ENCODE data around the gene RNU1-1. TPM values are rescaled to one million over a fixed set of nuclear protein-coding genes. Genes with fewer than 3 reads are reported as not detected.
A peak's percentile ranks its signal among the peaks of the same experiment; 100 is the strongest.
"Not testable (repeated sequence)": the region's sequence is repeated elsewhere in the genome, so short reads cannot be mapped to it uniquely, and the experiment has no call there.

RNU1-1 gene
- total RNA-seq, 5 donors from 2014 or later (not counting 1 experiment from before 2014, with no cell fraction given) = 2,148 to 4,743 (median 3,650) TPM

DNA sequence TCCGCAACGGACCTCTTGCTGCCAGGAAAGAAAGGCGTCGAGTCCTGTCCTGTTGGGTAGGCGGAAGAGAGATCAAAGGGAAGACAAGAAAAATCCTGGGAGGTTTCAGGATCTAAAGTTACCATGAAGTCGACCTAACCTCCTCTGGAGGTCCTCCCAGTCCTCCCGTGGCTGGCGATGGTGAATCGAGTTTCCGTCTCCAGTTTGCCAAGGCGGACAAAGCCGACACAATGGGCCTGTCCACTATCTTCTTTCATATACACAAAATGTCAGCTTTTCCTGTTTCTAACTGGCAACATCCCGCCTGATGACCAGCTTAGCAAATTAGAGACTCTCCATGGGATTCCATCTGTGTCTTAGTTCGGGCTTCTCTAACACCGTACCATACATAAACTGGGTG, 22.7 kb upstream of the RNU1-1 start:
- Mint-ChIP-seq H3K4me1 (peaks cover 11 to 13% (median 12%) of the 10 kb centered on the region in 3 donors), H3K27me3 (peaks cover 12 to 39% of the 10 kb centered on the region in 2 donors)
- H3K4me3 Mint-ChIP-seq; H3K36me3 ChIP-seq (ENCODE audit: control insufficient read depth in 2 of 2, extremely low read depth in 1 of 2, insufficient read depth in 1 of 2, low read length in 1 of 2); H3K27ac Mint-ChIP-seq; H3K27ac ChIP-seq (ENCODE audit: low read length); POLR2A ChIA-PET; H3K4me3 ChIP-seq (ENCODE audit: control insufficient read depth in 1 of 2, extremely low read depth in 1 of 2, low read length in 1 of 2); CTCF ChIA-PET; H3K36me3 Mint-ChIP-seq; H3K9me3 Mint-ChIP-seq; ATAC-seq (replicated peaks in 1 of 4); DNase-seq; H3K9me3 ChIP-seq: not testable (repeated sequence)
- H3K4me1 ChIP-seq (ENCODE audit: control insufficient read depth in 1 of 2, extremely low read depth in 1 of 2, insufficient read depth in 2 of 2, low read length in 2 of 2) = peaks cover 0 to 16% of the 10 kb centered on the region in 2 experiments
- 90% methylated on average over 7 of the region's 15 CpGs for WGBS (ENCODE audit: insufficient coverage)
- peaks cover 0 to 28% of the 10 kb centered on the region in 2 experiments for H3K27me3 ChIP-seq (replicated peaks in 1 of 2; ENCODE audit: control insufficient read depth in 2 of 2, extremely low read depth in 1 of 2, insufficient read depth in 2 of 2, low read length in 1 of 2)

DNA sequence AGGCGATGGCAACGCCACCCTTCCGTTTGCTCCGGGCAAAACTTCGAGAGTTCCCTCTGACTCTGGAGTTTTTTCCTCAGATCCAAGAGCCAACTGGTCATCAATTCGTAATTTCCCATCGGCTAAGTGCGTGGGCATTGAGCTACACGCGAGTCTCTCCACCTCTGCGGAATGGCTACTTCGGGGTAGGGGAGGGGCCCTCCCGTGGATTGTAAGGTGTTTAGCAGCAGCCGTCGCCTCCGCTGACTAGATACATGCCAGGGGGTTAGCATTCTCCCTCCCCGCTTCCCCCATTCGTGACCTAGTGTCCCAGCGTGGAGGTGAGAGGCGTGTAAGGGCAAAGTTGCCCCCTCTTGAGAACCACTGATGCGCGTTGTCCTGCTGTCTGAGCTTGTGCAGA, 21.8 kb upstream of the RNU1-1 start:
- DNase-seq; H3K36me3 ChIP-seq (ENCODE audit: control insufficient read depth in 2 of 2, extremely low read depth in 1 of 2, insufficient read depth in 1 of 2, low read length in 1 of 2); ATAC-seq (replicated peaks in 1 of 4); H3K4me3 Mint-ChIP-seq; H3K4me3 ChIP-seq (ENCODE audit: control insufficient read depth in 1 of 2, extremely low read depth in 1 of 2, low read length in 1 of 2); CTCF ChIA-PET; H3K9me3 Mint-ChIP-seq; H3K27ac ChIP-seq (ENCODE audit: low read length); H3K36me3 Mint-ChIP-seq; H3K9me3 ChIP-seq; H3K27ac Mint-ChIP-seq; POLR2A ChIA-PET: not testable (repeated sequence)
- WGBS (ENCODE audit: insufficient coverage) = no CpG with 5 or more reads among the region's 22 CpGs
- Histone ChIP-seq H3K27me3 (replicated peaks in 1 of 2; ENCODE audit: control insufficient read depth in 2 of 2, extremely low read depth in 1 of 2, insufficient read depth in 2 of 2, low read length in 1 of 2) (peaks cover 0 to 33% of the 10 kb centered on the region in 2 experiments), H3K4me1 (ENCODE audit: control insufficient read depth in 1 of 2, extremely low read depth in 1 of 2, insufficient read depth in 2 of 2, low read length in 2 of 2) (peaks cover 0 to 16% of the 10 kb centered on the region in 2 experiments)
- H3K4me1 Mint-ChIP-seq = peaks cover 11 to 13% (median 12%) of the 10 kb centered on the region in 3 donors
- H3K27me3 Mint-ChIP-seq = peaks cover 19 to 47% of the 10 kb centered on the region in 2 donors

DNA sequence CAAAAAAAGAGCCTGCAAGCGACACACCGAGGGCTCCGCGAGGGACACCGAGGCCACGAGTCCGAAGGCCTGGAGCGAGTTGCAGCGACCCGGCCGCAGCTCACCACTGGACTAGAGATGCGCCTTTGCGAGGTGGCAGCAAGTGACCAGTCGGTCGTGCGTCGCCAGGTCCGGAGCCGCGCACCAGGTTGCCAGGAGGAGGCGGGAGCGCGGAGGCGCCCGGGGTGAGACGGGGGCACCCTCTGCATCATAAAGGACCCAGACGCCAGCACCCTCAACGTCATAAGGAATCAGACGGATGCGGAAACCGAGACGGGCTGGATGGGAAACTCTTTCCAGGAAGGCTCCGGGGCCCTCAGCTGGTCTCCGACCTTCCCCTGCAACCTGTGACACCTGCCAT, 21.4 kb upstream of the RNU1-1 start:
- Histone ChIP-seq H3K27me3 (replicated peaks in 1 of 2; ENCODE audit: control insufficient read depth in 2 of 2, extremely low read depth in 1 of 2, insufficient read depth in 2 of 2, low read length in 1 of 2) (peaks cover 0 to 33% of the 10 kb centered on the region in 2 experiments), H3K4me1 (ENCODE audit: control insufficient read depth in 1 of 2, extremely low read depth in 1 of 2, insufficient read depth in 2 of 2, low read length in 2 of 2) (peaks cover 0 to 16% of the 10 kb centered on the region in 2 experiments)
- H3K9me3 ChIP-seq; H3K36me3 ChIP-seq (ENCODE audit: control insufficient read depth in 2 of 2, extremely low read depth in 1 of 2, insufficient read depth in 1 of 2, low read length in 1 of 2); H3K9me3 Mint-ChIP-seq; CTCF ChIA-PET; H3K36me3 Mint-ChIP-seq; H3K27ac Mint-ChIP-seq; DNase-seq; POLR2A ChIA-PET; H3K4me3 ChIP-seq (ENCODE audit: control insufficient read depth in 1 of 2, extremely low read depth in 1 of 2, low read length in 1 of 2); H3K27ac ChIP-seq (ENCODE audit: low read length): not testable (repeated sequence)
- Mint-ChIP-seq H3K4me3 (peak overlapping the region in 2 of 3 donors; percentile 39 to 78), H3K4me1 (peaks cover 11 to 13% (median 12%) of the 10 kb centered on the region in 3 donors), H3K27me3 (peaks cover 20 to 48% of the 10 kb centered on the region in 2 donors)
- 34% methylated on average over 19 of the region's 34 CpGs for whole genome bisulfite sequencing (ENCODE audit: insufficient coverage)
- peak in 1 of 4 experiments; percentile 21 for ATAC-seq (replicated peaks in 1 of 4)

DNA sequence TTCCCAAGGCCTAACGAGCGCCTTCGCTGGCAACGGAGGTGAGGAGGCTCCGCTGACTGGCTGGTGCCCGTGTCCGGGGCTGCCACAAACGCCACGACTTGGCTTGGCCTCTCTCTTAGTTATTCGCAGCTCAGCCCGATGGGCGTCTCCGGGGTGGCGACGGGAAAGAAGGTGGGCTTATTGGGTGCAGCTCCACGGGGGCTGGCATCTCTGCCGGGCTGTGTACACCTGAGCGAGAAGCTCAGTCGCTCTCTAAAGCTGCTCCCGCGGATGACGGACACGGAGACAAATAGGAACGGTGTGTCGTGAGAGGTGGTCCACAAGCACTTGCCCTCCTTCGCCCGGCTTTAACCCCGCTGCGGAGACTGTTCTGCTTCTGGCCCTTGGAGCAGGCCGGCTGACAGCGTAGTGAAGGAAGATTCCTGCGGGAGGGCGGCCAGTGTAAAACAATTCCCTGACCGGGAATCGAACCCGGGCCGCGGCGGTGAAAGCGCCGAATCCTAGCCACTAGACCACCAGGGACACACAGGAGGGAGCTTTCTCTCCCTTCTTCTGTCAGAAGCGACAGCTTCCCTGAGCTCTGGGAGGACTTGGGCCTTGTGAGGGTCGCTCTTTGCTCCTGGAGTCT, 20.9 kb upstream of the RNU1-1 start:
- peak in 9 of 35 experiments; percentile 6 to 60 (median 30) for DNase-seq
- H3K27ac Mint-ChIP-seq = peak overlapping the region in 1 of 2 donors; percentile 52
- Histone ChIP-seq H3K27me3 (replicated peaks in 1 of 2; ENCODE audit: control insufficient read depth in 2 of 2, extremely low read depth in 1 of 2, insufficient read depth in 2 of 2, low read length in 1 of 2) (peaks cover 0 to 33% of the 10 kb centered on the region in 2 experiments), H3K4me1 (ENCODE audit: control insufficient read depth in 1 of 2, extremely low read depth in 1 of 2, insufficient read depth in 2 of 2, low read length in 2 of 2) (peaks cover 0 to 16% of the 10 kb centered on the region in 2 experiments), H3K4me3 (ENCODE audit: control insufficient read depth in 1 of 2, extremely low read depth in 1 of 2, low read length in 1 of 2) (peak overlapping the region; percentile 19 to 44)
- ATAC-seq (replicated peaks in 1 of 4) = peak; percentile 69 to 78 (median 72)
- H3K9me3 ChIP-seq; H3K36me3 ChIP-seq (ENCODE audit: control insufficient read depth in 2 of 2, extremely low read depth in 1 of 2, insufficient read depth in 1 of 2, low read length in 1 of 2); H3K9me3 Mint-ChIP-seq; H3K36me3 Mint-ChIP-seq; POLR2A ChIA-PET; CTCF ChIA-PET; H3K27ac ChIP-seq (ENCODE audit: low read length): not testable (repeated sequence)
- H3K4me3 Mint-ChIP-seq = peak overlapping the region; percentile 77 to 78 (median 78)
- 4% methylated on average over 12 of the region's 43 CpGs for WGBS (ENCODE audit: insufficient coverage)
- H3K27me3 Mint-ChIP-seq = peaks cover 22 to 51% of the 10 kb centered on the region in 2 donors
- H3K4me1 Mint-ChIP-seq = peaks cover 11 to 13% (median 12%) of the 10 kb centered on the region in 3 donors

DNA sequence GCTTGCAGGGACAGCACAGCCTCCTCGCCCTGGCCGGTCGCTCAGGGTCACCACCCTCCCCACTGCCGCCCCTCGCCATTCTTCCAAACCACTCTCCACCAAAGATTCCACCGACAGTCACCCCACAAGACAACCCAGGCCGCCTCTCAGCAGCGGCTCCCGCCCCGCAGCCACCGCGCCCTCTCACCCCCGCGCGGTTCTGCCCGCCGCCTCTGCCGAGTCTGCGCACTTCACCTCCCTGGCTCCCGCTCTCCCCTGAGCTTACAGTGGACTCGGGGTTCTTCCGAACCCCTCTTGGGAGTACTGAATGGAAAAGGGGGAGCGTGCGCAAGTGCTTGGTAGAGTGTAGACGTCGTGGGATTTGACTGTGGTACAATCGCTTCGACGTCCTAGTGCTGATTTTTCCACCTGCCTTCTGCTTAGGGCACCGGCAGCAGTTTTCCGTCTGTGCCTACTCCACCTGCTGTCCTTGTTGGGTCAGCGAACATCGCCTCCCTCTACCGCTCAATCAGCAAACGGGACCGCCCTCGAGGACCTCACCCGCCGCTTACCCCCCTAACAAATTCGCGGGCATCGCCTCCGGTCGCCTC, 20.2 kb upstream of the RNU1-1 start:
- Mint-ChIP-seq H3K4me3 (peak overlapping the region; percentile 77 to 78 (median 78)), H3K4me1 (peaks cover 11 to 13% (median 12%) of the 10 kb centered on the region in 3 donors), H3K27me3 (peaks cover 22 to 55% of the 10 kb centered on the region in 2 donors)
- H3K4me1 ChIP-seq (ENCODE audit: control insufficient read depth in 1 of 2, extremely low read depth in 1 of 2, insufficient read depth in 2 of 2, low read length in 2 of 2) = peaks cover 0 to 16% of the 10 kb centered on the region in 2 experiments
- H3K36me3 Mint-ChIP-seq; CTCF ChIA-PET; H3K27ac Mint-ChIP-seq; H3K36me3 ChIP-seq (ENCODE audit: control insufficient read depth in 2 of 2, extremely low read depth in 1 of 2, insufficient read depth in 1 of 2, low read length in 1 of 2); H3K27ac ChIP-seq (ENCODE audit: low read length); H3K9me3 ChIP-seq; H3K9me3 Mint-ChIP-seq; POLR2A ChIA-PET: not testable (repeated sequence)
- H3K27me3 ChIP-seq (replicated peaks in 1 of 2; ENCODE audit: control insufficient read depth in 2 of 2, extremely low read depth in 1 of 2, insufficient read depth in 2 of 2, low read length in 1 of 2) = peaks cover 0 to 33% of the 10 kb centered on the region in 2 experiments
- H3K4me3 ChIP-seq (ENCODE audit: control insufficient read depth in 1 of 2, extremely low read depth in 1 of 2, low read length in 1 of 2) = peak overlapping the region in 1 of 2 donors; percentile 10
- ATAC-seq (replicated peaks in 1 of 4) (peak; percentile 38 to 70 (median 50)), DNase-seq (peak in 2 of 35 experiments; percentile 14 to 24)
- WGBS (ENCODE audit: insufficient coverage) = 6% methylated on average over 5 of the region's 44 CpGs

DNA sequence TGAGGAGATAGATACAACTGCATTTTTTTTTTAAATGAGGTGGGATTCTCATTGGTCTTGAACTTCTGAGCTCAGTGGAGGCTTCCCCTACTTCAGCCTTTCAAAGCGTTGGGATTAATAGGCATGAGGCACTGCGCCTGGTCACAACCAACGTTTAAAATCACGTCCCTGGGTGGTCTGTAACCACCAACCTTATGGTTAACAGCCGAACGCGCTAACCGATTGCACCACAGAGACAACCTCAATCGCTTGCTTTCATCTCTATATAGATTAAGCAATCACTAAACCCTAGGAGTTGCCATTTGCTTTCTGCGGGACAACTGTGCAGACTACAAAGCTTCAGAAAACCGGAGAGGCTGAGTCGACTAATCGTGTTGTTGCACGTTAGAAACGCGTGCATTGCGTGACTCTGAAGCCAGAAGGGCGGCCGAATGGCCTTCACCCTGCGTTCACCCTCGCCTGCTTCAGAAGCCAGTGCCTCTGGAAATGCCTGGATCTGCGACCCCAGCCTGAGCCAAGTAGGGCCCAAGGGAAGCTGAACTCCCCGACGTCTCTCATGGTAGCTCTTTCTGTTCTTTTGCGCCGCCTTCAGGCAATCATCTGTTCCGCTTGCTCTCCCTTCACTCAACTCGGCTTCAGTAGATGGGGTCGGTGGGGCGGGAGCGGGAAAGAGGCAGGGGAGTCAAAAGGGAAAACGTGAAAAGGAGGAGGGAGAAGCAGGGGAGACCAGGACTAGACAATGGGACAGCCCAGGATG, 18.3 kb upstream of the RNU1-1 start:
- H3K9me3 ChIP-seq; H3K9me3 Mint-ChIP-seq; H3K36me3 ChIP-seq (ENCODE audit: control insufficient read depth in 2 of 2, extremely low read depth in 1 of 2, insufficient read depth in 1 of 2, low read length in 1 of 2); H3K4me3 ChIP-seq (ENCODE audit: control insufficient read depth in 1 of 2, extremely low read depth in 1 of 2, low read length in 1 of 2); ATAC-seq (replicated peaks in 1 of 4); H3K27ac Mint-ChIP-seq; DNase-seq; H3K27ac ChIP-seq (ENCODE audit: low read length); CTCF ChIA-PET; H3K36me3 Mint-ChIP-seq: not testable (repeated sequence)
- H3K4me3 Mint-ChIP-seq = peak overlapping the region in 1 of 3 donors; percentile 17
- POLR2A ChIA-PET = interaction anchor here in 1 of 2 donors (0.7 kb wide), 1 partner anchor 155 kb away, joined by 3 read pairs; no protein-coding TSS in a partner anchor
- Histone ChIP-seq H3K27me3 (replicated peaks in 1 of 2; ENCODE audit: control insufficient read depth in 2 of 2, extremely low read depth in 1 of 2, insufficient read depth in 2 of 2, low read length in 1 of 2) (peaks cover 0 to 31% of the 10 kb centered on the region in 2 experiments), H3K4me1 (ENCODE audit: control insufficient read depth in 1 of 2, extremely low read depth in 1 of 2, insufficient read depth in 2 of 2, low read length in 2 of 2) (peaks cover 0 to 16% of the 10 kb centered on the region in 2 experiments)
- 79% methylated on average over 8 of the region's 32 CpGs for WGBS (ENCODE audit: insufficient coverage)
- peaks cover 11 to 13% (median 12%) of the 10 kb centered on the region in 3 donors for H3K4me1 Mint-ChIP-seq
- peaks cover 22 to 52% of the 10 kb centered on the region in 2 donors for H3K27me3 Mint-ChIP-seq
